Stimulated activated CD8-positive, alpha-beta memory T cell treated with anti-CD3 and anti-CD28 coated beads, Interleukin-12 subunit alpha, Interleukin-12 subunit beta, amount 100 ng/mL, for 4 hours (primary cell): ENCODE measurements around the gene RNF207.

Experiments used
- DNase-seq: peaks from one replicate; pipeline ENCODE4 v3.0.0-alpha.2; 2020; ENCODE audit warnings: low read depth

RNF207 gene

GRCh38 chr1:6174621-6175410, 31.1 kb upstream of the RNF207 start:
- DNase-seq: no peak

DNA sequence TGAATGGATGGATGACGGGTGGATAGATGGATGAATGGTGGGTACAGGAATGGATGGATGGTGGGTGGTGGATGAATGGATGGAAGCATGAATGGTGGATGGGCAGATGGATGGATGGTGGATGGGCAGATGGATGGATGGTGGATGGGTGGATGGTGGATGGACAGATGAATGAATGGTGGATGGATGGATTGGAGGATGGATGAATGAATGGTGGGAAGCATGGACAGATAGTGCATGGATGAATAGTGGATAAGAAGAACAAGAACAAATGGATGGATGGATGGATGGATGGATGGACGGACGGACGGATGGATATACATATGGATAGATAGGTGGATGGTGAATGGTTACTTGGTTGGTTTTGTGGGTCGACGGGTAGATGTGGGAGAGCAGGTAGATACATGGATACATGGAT, 30.5 kb upstream of the RNF207 start:
- DNase-seq: no peak

GRCh38 chr1:6176779-6177178, 29.1 kb upstream of the RNF207 start:
- no peak for DNase-seq

DNA sequence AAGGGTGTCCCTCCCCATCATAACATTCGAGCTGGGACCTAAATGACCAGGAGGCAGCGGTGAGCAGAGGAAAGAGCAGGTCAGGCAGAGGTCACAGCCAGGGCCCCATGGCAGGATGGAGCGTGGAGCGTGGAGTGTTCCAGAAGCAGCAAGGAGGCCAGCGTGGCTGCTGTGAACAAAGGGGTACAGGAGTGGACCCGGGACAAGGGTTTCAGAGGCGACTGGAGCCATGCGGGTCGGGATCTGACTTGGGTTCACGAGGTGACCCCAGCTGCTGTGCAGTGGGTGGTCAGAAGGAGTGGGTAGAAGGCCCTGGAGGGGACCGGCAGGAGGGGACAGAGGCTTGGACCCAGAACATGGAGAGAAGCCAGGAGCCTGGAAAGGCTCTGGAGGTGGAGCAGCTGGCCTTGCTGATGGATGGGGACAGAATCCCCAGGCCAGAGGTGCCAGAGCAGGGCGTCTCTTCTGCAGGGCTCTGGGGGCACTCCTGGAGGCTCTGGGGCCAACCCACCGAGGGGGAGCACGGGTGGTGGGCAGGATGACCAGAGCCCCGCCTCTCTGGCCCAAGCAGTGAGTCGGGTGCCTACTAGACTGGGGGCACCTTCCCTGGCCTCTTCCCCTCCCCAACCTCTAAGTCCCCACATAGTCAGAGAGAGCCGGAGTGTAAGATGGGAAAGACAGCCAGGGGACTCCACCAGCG, 28.1 kb upstream of the RNF207 start:
- DNase-seq: no peak

- no peak for DNase-seq
Measured at GRCh38 chr1:6178751-6179563, 27.0 kb upstream of the RNF207 start.

DNA sequence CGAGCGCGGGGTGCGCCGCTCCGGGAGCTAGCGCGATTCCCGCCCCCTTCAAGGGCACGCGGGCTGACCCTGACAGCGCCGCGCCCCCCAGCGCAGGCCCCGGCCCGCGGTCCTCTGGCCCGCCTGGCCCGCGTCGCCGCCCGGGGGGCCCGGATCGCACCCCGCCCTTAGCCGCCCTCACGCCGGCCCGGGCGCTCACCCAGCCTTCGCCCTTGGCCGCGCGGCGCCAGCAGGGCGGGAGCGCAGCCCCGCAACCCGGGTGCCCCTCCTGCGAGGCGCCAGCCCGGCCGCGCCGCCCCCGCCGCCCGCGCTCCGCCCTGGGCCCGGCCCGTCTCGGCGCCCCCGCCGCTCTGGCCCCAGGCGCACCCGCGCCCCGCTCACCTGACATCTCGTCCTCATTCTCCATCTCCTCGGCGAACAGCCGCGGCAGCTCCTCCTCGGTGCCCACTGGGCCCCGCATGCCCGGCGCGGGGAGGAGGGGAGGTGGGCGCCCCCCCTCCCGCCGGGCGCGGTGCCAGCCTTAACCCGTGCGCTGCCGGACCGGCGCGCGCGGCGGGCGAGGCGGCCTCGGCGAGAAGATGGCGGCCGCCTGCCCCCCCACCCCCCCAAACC, 26.2 kb upstream of the RNF207 start:
- no peak for DNase-seq

GRCh38 chr1:6180268-6180706, 25.6 kb upstream of the RNF207 start, which contains the start of gene CHD5:
CHD5 (minus strand) TSS chr1:6180321; CDS start chr1:6180023, 298 bp downstream.
- DNase-seq: no peak

- DNase-seq: no peak
Measured at GRCh38 chr1:6180707-6181311, 25.1 kb upstream of the RNF207 start.

GRCh38 chr1:6181347-6181770, 24.6 kb upstream of the RNF207 start:
- no peak for DNase-seq

GRCh38 chr1:6183520-6183989, 22.4 kb upstream of the RNF207 start:
- DNase-seq: no peak

DNA sequence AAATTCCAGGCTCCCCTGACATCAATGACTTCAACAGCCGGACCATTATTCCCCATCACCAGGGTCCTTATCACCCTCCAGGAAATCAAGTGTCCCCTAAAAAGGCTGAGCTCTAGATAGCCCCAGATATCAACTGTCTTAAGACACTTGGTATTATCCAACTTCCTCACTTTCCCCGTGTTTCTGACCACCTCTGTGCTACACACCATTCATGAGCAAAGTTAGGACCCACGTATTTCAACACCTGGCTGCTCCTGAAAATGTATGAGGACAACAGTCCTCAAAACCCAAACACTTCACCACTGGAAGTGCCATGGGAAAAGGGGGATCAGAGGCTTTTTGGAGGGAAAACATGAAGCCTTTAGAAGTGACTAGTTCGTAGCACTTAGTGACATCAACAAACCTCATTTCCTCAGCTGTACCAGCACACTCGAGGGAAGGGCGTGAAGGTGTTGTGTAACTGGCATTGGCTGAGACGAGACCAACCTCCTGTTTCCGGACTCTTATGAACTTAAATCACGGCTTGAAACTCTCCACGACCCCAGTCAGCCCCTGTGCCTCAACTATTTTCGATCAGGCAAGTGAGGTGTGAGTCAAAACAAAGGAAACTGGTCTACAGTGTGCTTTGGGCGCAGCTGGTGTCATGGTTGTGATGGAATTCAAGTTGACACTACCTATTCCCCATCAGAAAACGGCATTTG, 21.7 kb upstream of the RNF207 start:
- DNase-seq: no peak

DNA sequence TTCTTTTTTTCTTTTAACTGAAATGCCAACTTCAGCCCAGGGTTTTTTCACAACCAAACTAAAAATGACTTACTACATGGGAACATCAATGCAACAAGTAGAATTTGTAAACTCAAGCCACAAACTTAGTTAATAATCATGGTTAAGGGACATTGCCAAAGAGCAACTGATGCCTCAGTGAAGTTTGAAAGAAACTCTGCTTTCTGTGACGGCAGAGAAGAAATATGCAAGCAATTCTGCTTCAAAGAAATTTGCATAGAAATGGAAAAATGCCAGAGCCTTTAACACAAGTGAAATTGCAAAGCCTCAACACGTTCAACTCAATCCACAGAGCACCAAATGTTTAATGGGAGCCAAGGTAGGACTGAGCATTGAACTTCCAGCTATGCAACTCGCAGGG, 20.8 kb upstream of the RNF207 start:
- no peak for DNase-seq

DNA sequence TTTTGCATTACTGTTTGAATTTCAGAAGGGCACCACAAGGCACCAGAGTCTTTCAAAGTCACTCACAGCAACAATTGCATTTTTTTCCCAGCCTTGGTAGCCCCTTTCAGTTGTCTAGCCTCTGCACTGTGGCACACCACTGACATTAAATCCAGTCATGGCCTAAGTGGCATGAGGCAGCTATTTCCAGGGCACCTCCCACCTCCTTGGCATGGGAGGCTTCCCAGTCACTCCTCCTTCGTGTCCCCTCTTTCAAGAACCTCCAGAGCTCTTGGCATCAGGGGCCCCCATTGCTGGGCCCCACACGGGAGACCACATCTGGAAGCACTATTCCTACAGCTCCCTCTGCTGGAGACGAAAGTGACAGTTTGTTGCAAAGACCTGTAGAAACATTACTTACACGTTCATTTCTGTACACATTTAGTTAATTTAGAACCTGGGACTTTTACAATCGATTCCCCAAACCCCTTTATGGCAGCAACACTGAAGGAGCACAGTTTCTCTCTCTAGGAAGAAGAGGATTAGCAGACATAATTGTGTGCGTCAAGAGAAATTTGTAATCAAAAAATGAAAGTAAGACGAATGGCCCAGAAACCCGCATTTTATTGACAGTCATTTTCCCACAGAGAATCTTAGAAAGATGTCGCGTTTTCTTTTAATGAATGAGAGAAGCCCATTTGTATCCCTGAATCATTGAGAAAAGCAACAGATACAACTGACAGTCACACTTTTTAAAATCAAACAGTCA, 20.1 kb upstream of the RNF207 start:
- DNase-seq: no peak

DNA sequence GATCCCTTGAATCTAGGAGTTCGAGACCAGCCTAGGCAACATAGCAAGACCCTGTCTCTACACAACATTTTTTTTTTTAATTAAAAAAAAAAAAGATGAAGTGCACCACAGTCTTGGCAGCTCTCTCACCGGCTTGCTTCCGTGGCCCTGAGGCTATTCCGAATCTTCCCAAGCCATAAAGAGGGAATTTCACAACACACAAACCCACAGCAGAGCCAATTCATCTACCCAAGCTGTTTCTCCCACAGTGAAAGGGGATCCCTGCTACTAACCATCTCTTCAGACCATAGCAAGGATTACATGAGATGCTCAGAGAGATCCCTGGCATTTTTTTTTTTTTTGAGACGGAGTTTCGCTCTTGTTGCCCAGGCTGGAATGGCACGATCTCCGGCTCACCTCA, 17.5 kb upstream of the RNF207 start:
- DNase-seq: no peak

DNA sequence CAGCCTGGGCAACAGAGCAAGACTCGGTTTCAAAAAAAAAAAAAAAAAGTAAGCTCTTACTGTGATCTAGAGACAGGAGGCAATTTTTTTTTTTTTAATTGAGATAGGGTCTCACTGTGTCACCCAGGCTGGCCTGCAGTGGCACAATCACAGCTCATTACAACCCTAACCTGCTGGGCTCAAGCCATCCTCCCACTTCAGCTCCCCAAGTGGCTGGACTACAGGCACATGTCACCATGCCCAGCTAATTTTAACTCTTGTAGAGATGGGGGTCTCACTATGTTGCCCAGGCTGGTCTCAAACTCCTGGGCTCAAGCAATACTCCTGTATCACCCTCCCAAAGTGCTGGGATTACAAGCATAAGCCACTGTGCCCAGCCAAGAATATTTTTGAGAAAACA, 14.0 kb upstream of the RNF207 start:
- DNase-seq: no peak

DNA sequence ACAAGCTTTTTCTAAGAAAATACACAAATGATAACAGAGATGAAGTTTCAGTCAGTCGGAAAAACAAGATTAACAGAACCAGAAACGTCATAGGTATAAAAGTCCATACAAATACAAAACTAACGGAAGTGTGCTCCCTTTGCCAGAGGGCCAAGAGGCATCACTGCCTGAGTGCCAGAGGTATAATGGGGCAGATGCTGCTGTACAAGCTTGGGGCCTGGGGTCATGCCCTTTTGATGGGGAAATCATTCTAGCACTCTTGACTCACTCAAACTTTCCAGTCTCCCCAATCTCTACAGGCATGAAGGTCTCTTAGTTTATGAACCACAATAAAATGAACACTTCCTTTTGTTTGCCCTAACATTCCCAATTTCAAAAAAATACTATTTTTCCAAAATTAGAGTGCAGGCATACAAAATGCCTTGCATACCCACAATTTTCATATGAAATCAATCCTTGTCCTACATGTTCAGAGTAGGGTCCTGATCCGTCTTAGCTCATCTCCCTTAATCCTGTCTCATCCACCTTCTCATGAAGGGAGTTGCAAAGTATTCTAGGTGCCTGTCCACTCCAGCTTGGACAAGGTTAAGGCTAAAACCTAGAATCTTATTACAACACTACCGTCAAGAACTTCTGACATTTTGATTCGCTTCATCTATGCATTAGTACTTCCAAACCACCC, 8.0 kb upstream of the RNF207 start:
- DNase-seq: no peak

DNA sequence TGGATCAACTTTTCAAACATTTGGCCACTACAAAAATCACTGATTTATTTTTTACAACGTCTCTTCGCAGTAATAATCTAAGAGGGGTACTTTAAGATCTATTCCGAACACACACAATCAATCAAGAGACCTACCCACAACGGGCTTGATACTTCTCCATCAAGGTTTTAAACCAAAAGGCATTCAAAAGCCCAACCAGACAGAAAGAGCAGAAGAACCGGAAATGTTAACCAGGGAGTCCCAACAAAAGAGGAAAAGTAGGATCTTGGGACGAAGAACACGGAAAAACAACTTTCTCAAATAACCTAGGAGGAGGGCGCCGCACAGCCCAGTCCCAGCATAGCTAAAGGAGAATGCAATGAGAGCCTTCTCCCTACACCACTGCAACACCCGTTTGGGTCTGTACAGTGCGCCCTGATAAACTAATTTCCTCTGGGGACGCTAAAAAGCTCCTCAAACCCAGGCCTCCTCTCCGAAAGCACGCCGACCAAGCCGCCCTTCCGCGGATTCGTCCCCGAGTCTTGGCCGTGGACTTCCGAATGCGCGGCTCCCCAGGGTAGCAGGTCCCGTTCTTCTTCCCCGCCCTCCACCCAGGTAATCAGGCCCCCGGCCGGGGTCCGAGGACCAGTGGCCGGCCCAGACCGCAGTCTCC, 7.1 kb upstream of the RNF207 start:
- no peak for DNase-seq

GRCh38 chr1:6199298-6200187, 6.4 kb upstream of the RNF207 start, which contains the start of gene RPL22:
RPL22 (minus strand) TSS chr1:6199595; CDS start chr1:6199573, 22 bp downstream.
- DNase-seq: peak; percentile 92
